Tibial artery (tissue), 4 donors: Measurements from ENCODE around the gene PRAMEF13.
"Not testable (repeated sequence)": the region's sequence is repeated elsewhere in the genome, so short reads cannot be mapped to it uniquely, and the experiment has no call there.

ENCODE experiments used
- DNase-seq, 2 donors: peaks; one replicate each; pipeline ENCODE4 v3.0.0-alpha.2; 2019
- H3K27ac ChIP-seq, 2 donors: fragments of 200-600 bp; sonication (generic) in 1 of 2; 1 replicate in 1 of 2; 2 replicates in 1 of 2; pipeline ENCODE4 v1.5.1; 2018 to 2019; ENCODE audit warnings: mild to moderate bottlenecking in 1 of 2
- H3K27me3 ChIP-seq, 2 donors: fragments of 200-600 bp; sonication (generic) in 1 of 2; one replicate each; pipeline versions ENCODE4 v1.5.1 to v1.6.0; 2016 to 2019
- H3K36me3 ChIP-seq, 3 donors: fragments of 200-600 bp; sonication (generic) in 2 of 3; one replicate each; pipeline ENCODE4 v1.5.1; 2016 to 2019; ENCODE audit warnings: mild to moderate bottlenecking in 2 of 3
- H3K4me1 ChIP-seq, 4 donors: fragments of 200-600 bp; sonication (generic) in 2 of 4; 1 replicate in 3 of 4; 2 replicates in 1 of 4; pipeline ENCODE4 v1.5.1; 2016 to 2019
- H3K4me3 ChIP-seq, 2 donors: fragments of 200-600 bp; sonication (generic) in 1 of 2; 1 replicate in 1 of 2; 2 replicates in 1 of 2; pipeline ENCODE4 v1.5.1; 2018 to 2019; ENCODE audit warnings: mild to moderate bottlenecking in 2 of 2
- H3K9me3 ChIP-seq, 3 donors: fragments of 200-600 bp; sonication (generic) in 1 of 3; one replicate each; pipeline ENCODE4 v1.5.1; 2016 to 2019
- CTCF ChIP-seq, 2 experiments: fragments of 200-600 bp in 1 of 2; fragments of 450-650 bp in 1 of 2; IDR thresholded peaks; one replicate each; pipeline ENCODE4 v1.5.1; 2017 to 2019; ENCODE audit warnings: antibody characterized with exemption in 2 of 2, mild to moderate bottlenecking in 1 of 2, moderate library complexity in 1 of 2
- intact Hi-C: fragments of 100-400 bp; cut with DNase I; formaldehyde crosslinking; loops from one replicate; pipeline ENCODE4 v1.15.0; 2023; ENCODE audit warnings: low total_unique reads

PRAMEF13 gene

GRCh38 chr1:13228343-13228781, 27.2 kb upstream of the PRAMEF13 start:
- no peak for DNase-seq
- Histone ChIP-seq H3K27me3 (peaks cover 0 to 9% of the 10 kb centered on the region in 2 donors), H3K9me3 (no peaks in the 10 kb centered on the region), H3K36me3 (no peaks in the 10 kb centered on the region), H3K4me3 (no peak overlapping the region), H3K27ac (no peak overlapping the region), H3K4me1 (no peaks in the 10 kb centered on the region)
- intact Hi-C loops: no loop called here
- no peak for TF ChIP-seq CTCF (IDR thresholded peaks at IDR 0.05)

GRCh38 chr1:13227271-13228055, 26.3 kb upstream of the PRAMEF13 start:
- H3K9me3 ChIP-seq, H3K27me3 ChIP-seq, intact Hi-C loops, DNase-seq, H3K4me3 ChIP-seq, H3K4me1 ChIP-seq, H3K36me3 ChIP-seq, H3K27ac ChIP-seq: not testable (repeated sequence)

GRCh38 chr1:13225675-13226204, 24.5 kb upstream of the PRAMEF13 start, which contains the start of gene PRAMEF18:
Gene PRAMEF18 (minus strand): TSS chr1:13226154. CDS start chr1:13226106, 48 bp downstream.
- H3K27ac ChIP-seq, H3K36me3 ChIP-seq, H3K27me3 ChIP-seq, DNase-seq, H3K9me3 ChIP-seq, H3K4me3 ChIP-seq, intact Hi-C loops, H3K4me1 ChIP-seq: not testable (repeated sequence)

GRCh38 chr1:13224480-13225060, 23.4 kb upstream of the PRAMEF13 start:
- H3K36me3 ChIP-seq: no peaks in the 10 kb centered on the region
- intact Hi-C loops: no loop called here
- no peaks in the 10 kb centered on the region for H3K9me3 ChIP-seq
- peaks cover 0 to 7% of the 10 kb centered on the region in 2 donors for H3K27me3 ChIP-seq
- H3K27ac ChIP-seq: no peak overlapping the region
- no peak overlapping the region for H3K4me3 ChIP-seq
- no peak for TF ChIP-seq CTCF (IDR thresholded peaks at IDR 0.05)
- no peaks in the 10 kb centered on the region for H3K4me1 ChIP-seq
- no peak for DNase-seq

GRCh38 chr1:13222788-13223187, 21.6 kb upstream of the PRAMEF13 start:
- intact Hi-C loops, H3K4me1 ChIP-seq, H3K4me3 ChIP-seq, H3K36me3 ChIP-seq, H3K9me3 ChIP-seq, DNase-seq, H3K27ac ChIP-seq, H3K27me3 ChIP-seq: not testable (repeated sequence)

DNA sequence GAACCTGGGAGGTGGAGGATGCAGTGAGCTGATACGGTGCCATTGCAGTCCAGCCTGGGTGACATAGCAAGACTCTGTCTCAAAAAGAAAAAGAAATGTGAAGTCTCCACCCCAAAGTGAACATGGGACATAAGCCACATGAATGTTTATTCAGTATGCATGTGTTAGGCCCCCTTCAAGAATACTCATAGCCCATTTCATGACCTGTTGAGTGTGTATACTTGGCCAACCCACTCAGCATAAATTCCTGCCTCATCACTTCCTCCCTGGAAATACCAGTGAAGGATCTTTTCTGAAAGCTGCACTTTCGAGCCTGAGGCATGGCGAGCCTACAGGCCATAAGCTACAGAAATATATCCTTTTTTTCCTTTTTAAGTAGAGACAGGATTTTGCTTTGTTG, 18.0 kb upstream of the PRAMEF13 start:
- H3K4me1 ChIP-seq, H3K36me3 ChIP-seq, H3K27me3 ChIP-seq, intact Hi-C loops, H3K9me3 ChIP-seq, H3K27ac ChIP-seq, H3K4me3 ChIP-seq, DNase-seq: not testable (repeated sequence)

DNA sequence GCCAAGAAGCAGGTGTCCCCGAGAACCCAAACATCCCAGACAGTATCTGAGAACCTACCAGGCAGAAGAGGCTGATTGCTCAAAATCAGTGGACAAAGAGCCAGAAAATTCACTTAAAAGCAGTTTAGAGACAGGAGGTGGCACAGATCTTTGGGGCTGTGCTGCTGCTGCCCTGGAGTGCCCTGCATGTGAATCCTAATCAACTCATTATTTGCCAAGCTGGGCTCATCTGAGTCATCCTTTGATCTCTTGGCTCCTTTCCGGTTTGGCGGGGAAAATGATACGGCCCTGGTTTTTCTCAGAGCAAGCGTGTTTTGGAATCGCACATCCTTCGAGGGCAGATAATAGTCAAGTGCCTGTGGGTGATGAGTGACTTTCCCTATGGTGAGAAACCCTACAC, 15.4 kb upstream of the PRAMEF13 start:
- DNase-seq, H3K27ac ChIP-seq, intact Hi-C loops, H3K36me3 ChIP-seq, H3K27me3 ChIP-seq, H3K4me3 ChIP-seq, H3K9me3 ChIP-seq, H3K4me1 ChIP-seq: not testable (repeated sequence)

DNA sequence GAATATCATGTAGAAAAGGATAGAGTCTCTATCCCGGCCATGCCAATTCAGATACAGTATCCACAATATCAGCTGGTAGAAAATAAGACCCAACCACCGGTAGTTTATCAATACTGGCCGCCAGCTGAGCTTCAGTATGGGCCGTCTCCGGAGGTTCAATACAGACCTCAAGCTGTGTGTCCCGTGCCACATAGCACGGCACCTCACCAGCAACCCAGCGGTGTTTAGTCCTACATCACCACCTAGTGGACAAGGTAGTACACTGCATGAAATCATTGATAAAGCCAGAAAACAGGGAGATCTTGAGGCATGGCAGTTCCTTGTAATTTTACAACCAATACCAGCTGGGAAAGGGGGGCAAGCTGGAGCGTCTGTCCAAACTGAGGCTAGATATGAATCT, 7.5 kb upstream of the PRAMEF13 start:
- H3K4me3 ChIP-seq, intact Hi-C loops: not testable (repeated sequence)

GRCh38 chr1:13171548-13171947, 29.7 kb downstream of the PRAMEF13 start, which contains the start of gene PRAMEF9:
Gene PRAMEF9 (plus strand): TSS chr1:13171848. CDS start chr1:13175281, 3,433 bp downstream.
- H3K4me3 ChIP-seq, H3K4me1 ChIP-seq, H3K27me3 ChIP-seq, H3K27ac ChIP-seq, H3K9me3 ChIP-seq, H3K36me3 ChIP-seq, intact Hi-C loops, DNase-seq: not testable (repeated sequence)

More for the DNA sequence above, 7.5 kb upstream of the PRAMEF13 start:
- H3K27me3 ChIP-seq, H3K27ac ChIP-seq, H3K4me1 ChIP-seq, H3K9me3 ChIP-seq, DNase-seq, H3K36me3 ChIP-seq: not testable (repeated sequence)

GRCh38 chr1:13165531-13165930, 35.7 kb downstream of the PRAMEF13 start, which contains the start of gene HNRNPCL4:
Gene HNRNPCL4 (minus strand): TSS chr1:13165631. CDS start chr1:13165467, 164 bp downstream.
- H3K27ac ChIP-seq, DNase-seq, H3K4me1 ChIP-seq, H3K36me3 ChIP-seq, H3K9me3 ChIP-seq, H3K4me3 ChIP-seq, H3K27me3 ChIP-seq, intact Hi-C loops: not testable (repeated sequence)

DNA sequence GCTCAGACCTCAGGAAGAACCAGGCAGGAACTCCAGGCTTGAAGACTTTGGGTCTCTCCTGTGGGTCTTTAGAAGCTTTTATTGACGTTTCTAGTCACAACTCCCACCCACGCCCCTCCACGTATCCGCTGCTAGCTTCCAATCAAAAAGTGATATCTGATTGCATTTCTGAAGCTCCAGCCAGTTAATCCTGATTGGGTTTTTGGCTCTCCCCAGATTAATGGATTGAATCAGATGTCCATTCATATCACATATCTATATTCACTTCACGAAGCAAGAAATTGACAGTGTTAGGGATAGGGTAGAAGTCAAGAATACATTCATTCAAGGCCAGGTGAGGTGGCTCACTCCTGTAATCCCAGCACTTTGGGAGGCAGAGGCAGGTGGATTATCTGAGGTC, 45.3 kb downstream of the PRAMEF13 start, which contains the start of gene PRAMEF26:
Gene PRAMEF26 (minus strand): TSS at position 101 of the 400 bp plus-strand sequence. CDS start 2,914 bp downstream, outside the sequence.
- DNase-seq, intact Hi-C loops: not testable (repeated sequence)

More for the DNA sequence above, 45.3 kb downstream of the PRAMEF13 start, which contains the start of gene PRAMEF26:
- H3K27me3 ChIP-seq, H3K9me3 ChIP-seq, H3K4me3 ChIP-seq, H3K4me1 ChIP-seq, H3K27ac ChIP-seq, H3K36me3 ChIP-seq: not testable (repeated sequence)
